Smooth muscle cell (in vitro differentiated cells): ENCODE data around the gene CXorf49. TPM values are rescaled to one million over a fixed set of nuclear protein-coding genes. Genes with fewer than 3 reads are reported as not detected.
"Not testable (repeated sequence)": the region's sequence is repeated elsewhere in the genome, so short reads cannot be mapped to it uniquely, and the experiment has no call there.

Source experiments
- DNase-seq: peaks from one replicate; lab custom pipeline; 2025; ENCODE audit not compliant: unreplicated experiment; lab: John Stamatoyannopoulos, UW
- H2AFZ ChIP-seq: fragments of 200-600 bp; sonication (generic); 2 replicates; pipeline ENCODE4 v1.6.0; 2016; ENCODE audit warnings: antibody characterized with exemption, low read depth, mild to moderate bottlenecking
- H3F3A ChIP-seq: fragments of 200-600 bp; sonication (generic); 2 replicates; pipeline ENCODE4 v1.6.0; 2017; ENCODE audit warnings: antibody characterized with exemption, low read depth
- H3K27ac ChIP-seq: fragments of 200-600 bp; sonication (generic); 2 replicates; pipeline ENCODE4 v1.5.1; 2016; ENCODE audit warnings: low read depth, mild to moderate bottlenecking
- H3K27me3 ChIP-seq: fragments of 200-600 bp; sonication (generic); 2 replicates; pipeline ENCODE4 v1.6.1; 2016; ENCODE audit warnings: low read depth, mild to moderate bottlenecking
- H3K36me3 ChIP-seq: fragments of 200-600 bp; sonication (generic); 2 replicates; pipeline ENCODE4 v1.5.1; 2016; ENCODE audit warnings: low read depth
- H3K4me1 ChIP-seq: fragments of 200-600 bp; sonication (generic); 2 replicates; pipeline ENCODE4 v1.5.1; 2016; ENCODE audit warnings: low read depth
- H3K4me2 ChIP-seq: fragments of 200-600 bp; sonication (generic); 2 replicates; pipeline ENCODE4 v1.6.0; 2016; ENCODE audit warnings: mild to moderate bottlenecking
- H3K4me3 ChIP-seq: fragments of 200-600 bp; sonication (generic); 2 replicates; pipeline ENCODE4 v1.5.1; 2016; ENCODE audit warnings: mild to moderate bottlenecking
- H3K79me2 ChIP-seq: fragments of 200-600 bp; sonication (generic); 2 replicates; pipeline ENCODE4 v1.6.0; 2016; ENCODE audit warnings: low read depth, mild to moderate bottlenecking
- H3K9ac ChIP-seq: fragments of 200-600 bp; sonication (generic); 2 replicates; pipeline ENCODE4 v1.6.0; 2016; ENCODE audit warnings: low read depth
- H3K9me3 ChIP-seq: fragments of 200-600 bp; sonication (generic); replicated peaks from 2 replicates; pipeline ENCODE4 v1.5.1; 2016; ENCODE audit warnings: low read depth
- H4K20me1 ChIP-seq: fragments of 200-600 bp; sonication (generic); 2 replicates; pipeline ENCODE4 v1.6.0; 2016; ENCODE audit warnings: low read depth
- WGBS: methylation state at CpG from one replicate; pipeline ENCODE4 v1.1.7; 2016; ENCODE audit warnings: low lambda C conversion rate; 5-methylcytosine and 5-hydroxymethylcytosine counted together
- polyA plus RNA-seq: library from polyadenylated mRNA; unstranded; fragments of >200 nt; fragmentation: Nextera tagmentation; extraction: Ambion mirVana; gene quantifications from 2 replicates; pipeline ENCODE4 v1.2.1, GENCODE V29; 2016
- total RNA-seq: library from RNA; depleted of rRNA; stranded (reverse); fragments of >200 nt; gene quantifications from 2 replicates; pipeline ENCODE4 v1.2.3, GENCODE V29; 2014

Gene CXorf49
- not detected in 2 replicates for total RNA-seq
- 0.33 TPM in 1 of 2 replicates, not detected in the other for polyA plus RNA-seq

- not testable (repeated sequence) for H3K36me3 ChIP-seq, H3K27me3 ChIP-seq, H3K9me3 ChIP-seq, H3F3A ChIP-seq, DNase-seq, H3K4me1 ChIP-seq, H4K20me1 ChIP-seq, H3K4me3 ChIP-seq, H3K4me2 ChIP-seq, H3K79me2 ChIP-seq, H2AFZ ChIP-seq, H3K9ac ChIP-seq, H3K27ac ChIP-seq
- WGBS, result no CpG with 5 or more reads among the region's 30 CpGs
Observed at GRCh38 chrX:71718185-71718584, at the start of gene CXorf49. CXorf49 (minus strand) TSS chrX:71718285; CDS start chrX:71718151, 134 bp downstream.

- not testable (repeated sequence) for H3K36me3 ChIP-seq, H3K4me2 ChIP-seq, H3K4me3 ChIP-seq, H3K27me3 ChIP-seq, H4K20me1 ChIP-seq, H2AFZ ChIP-seq, H3K27ac ChIP-seq, H3K9ac ChIP-seq, DNase-seq, H3F3A ChIP-seq, H3K79me2 ChIP-seq, H3K9me3 ChIP-seq, H3K4me1 ChIP-seq
- no CpG with 5 or more reads among the region's 14 CpGs for WGBS
Observed at GRCh38 chrX:71767134-71767533, 49.0 kb upstream of the CXorf49 start.

- not testable (repeated sequence) for H3K79me2 ChIP-seq, H3K9me3 ChIP-seq, DNase-seq, H3K36me3 ChIP-seq, H3K27ac ChIP-seq, H4K20me1 ChIP-seq, H3K9ac ChIP-seq, H3F3A ChIP-seq, H3K4me1 ChIP-seq, H3K27me3 ChIP-seq, H2AFZ ChIP-seq, H3K4me3 ChIP-seq, H3K4me2 ChIP-seq
- no CpG with 5 or more reads among the region's 8 CpGs for WGBS
Observed at GRCh38 chrX:71765613-71766012, 47.5 kb upstream of the CXorf49 start.

GRCh38 chrX:71764832-71765231, 46.7 kb upstream of the CXorf49 start:
- WGBS, result no CpG with 5 or more reads among the region's 11 CpGs
- DNase-seq, result not testable (repeated sequence)

GRCh38 chrX:71763049-71763448, 45.0 kb upstream of the CXorf49 start, which contains the start of gene CXorf49B:
CXorf49B (plus strand) TSS chrX:71763349; CDS start chrX:71763424, 75 bp downstream.
- DNase-seq, H3K9ac ChIP-seq, H4K20me1 ChIP-seq, H3K4me3 ChIP-seq, H3K27me3 ChIP-seq, H3K36me3 ChIP-seq, H3K79me2 ChIP-seq, H2AFZ ChIP-seq, H3K4me1 ChIP-seq, H3K4me2 ChIP-seq, H3F3A ChIP-seq, H3K27ac ChIP-seq, H3K9me3 ChIP-seq: not testable (repeated sequence)
- no CpG with 5 or more reads among the region's 34 CpGs for WGBS

More at GRCh38 chrX:71764832-71765231, 46.7 kb upstream of the CXorf49 start:
- H3K4me2 ChIP-seq, H4K20me1 ChIP-seq, H3K79me2 ChIP-seq, H2AFZ ChIP-seq, H3K9me3 ChIP-seq, H3K4me3 ChIP-seq, H3K9ac ChIP-seq, H3K27me3 ChIP-seq, H3K4me1 ChIP-seq, H3K27ac ChIP-seq, H3K36me3 ChIP-seq, H3F3A ChIP-seq: not testable (repeated sequence)

- H3K4me1 ChIP-seq, H3K9me3 ChIP-seq, H2AFZ ChIP-seq, H3K27ac ChIP-seq, H4K20me1 ChIP-seq, H3K36me3 ChIP-seq, H3K4me3 ChIP-seq, H3K9ac ChIP-seq, DNase-seq, H3K4me2 ChIP-seq, H3K27me3 ChIP-seq, H3K79me2 ChIP-seq, H3F3A ChIP-seq: not testable (repeated sequence)
- no CpG with 5 or more reads among the region's 20 CpGs for WGBS
Observed at GRCh38 chrX:71760688-71761281, 42.7 kb upstream of the CXorf49 start.

GRCh38 chrX:71720289-71720886, 2.3 kb upstream of the CXorf49 start:
- not testable (repeated sequence) for H3F3A ChIP-seq, H4K20me1 ChIP-seq, H3K27me3 ChIP-seq, H3K9ac ChIP-seq, H2AFZ ChIP-seq, H3K9me3 ChIP-seq, H3K79me2 ChIP-seq, H3K4me1 ChIP-seq, H3K27ac ChIP-seq, H3K36me3 ChIP-seq, H3K4me2 ChIP-seq, DNase-seq, H3K4me3 ChIP-seq
- WGBS, result no CpG with 5 or more reads among the region's 20 CpGs

- H3K9me3 ChIP-seq, H2AFZ ChIP-seq, H3F3A ChIP-seq, H4K20me1 ChIP-seq, H3K9ac ChIP-seq, H3K27me3 ChIP-seq, H3K79me2 ChIP-seq, H3K27ac ChIP-seq, H3K4me3 ChIP-seq, H3K4me1 ChIP-seq, DNase-seq, H3K36me3 ChIP-seq, H3K4me2 ChIP-seq: not testable (repeated sequence)
- WGBS, result 90% methylated on average over 13 of the region's 30 CpGs
Observed at GRCh38 chrX:71719195-71719594, 1.1 kb upstream of the CXorf49 start.
